Heart left ventricle (tissue), 16 donors: ENCODE measurements around the gene PCDHA9. TPM values are rescaled to one million over a fixed set of nuclear protein-coding genes. Genes with fewer than 3 reads are reported as not detected.

Experiments
- ATAC-seq, 4 donors: fragments of 200-7000 bp; cut with Tn5 transposase; one replicate each; pipeline ENCODE4 v1.9.1; 2020 to 2022; ENCODE audit warnings: moderate library complexity in 4 of 4, mild to moderate bottlenecking in 3 of 4, moderate number of reproducible peaks in 1 of 4
- DNase-seq, 5 donors: peaks; one replicate each; pipeline ENCODE4 v3.0.0-alpha.2; 2020
- H3K27ac ChIP-seq, 12 donors: fragments of 200-600 bp; sonication (generic) in 4 of 12; one replicate each; pipeline versions ENCODE4 v1.5.0 to v1.8.0; 2016 to 2022; ENCODE audit warnings: mild to moderate bottlenecking in 2 of 12
- H3K27me3 ChIP-seq, 9 donors: fragments of 200-600 bp; sonication (generic) in 2 of 9; one replicate each; pipeline versions ENCODE4 v1.5.1 to v1.8.0; 2016 to 2022; ENCODE audit warnings: mild to moderate bottlenecking in 3 of 9
- H3K36me3 ChIP-seq, 9 donors: fragments of 200-600 bp; sonication (generic) in 2 of 9; one replicate each; pipeline versions ENCODE4 v1.5.0 to v1.8.0; 2018 to 2022; ENCODE audit warnings: mild to moderate bottlenecking in 2 of 9
- H3K4me1 ChIP-seq, 12 donors: fragments of 200-600 bp; sonication (generic) in 4 of 12; one replicate each; pipeline versions ENCODE4 v1.5.0 to v1.8.0; 2016 to 2022; ENCODE audit warnings: mild to moderate bottlenecking in 3 of 12
- H3K4me3 ChIP-seq, 12 donors: fragments of 200-600 bp; sonication (generic) in 4 of 12; one replicate each; pipeline versions ENCODE4 v1.5.0 to v1.8.0; 2017 to 2022; ENCODE audit warnings: mild to moderate bottlenecking in 9 of 12, moderate library complexity in 4 of 12
- H3K9me3 ChIP-seq, 12 donors: fragments of 200-600 bp; sonication (generic) in 4 of 12; one replicate each; pipeline versions ENCODE4 v1.5.0 to v1.8.0; 2016 to 2022; ENCODE audit warnings: mild to moderate bottlenecking in 1 of 12
- POLR2A ChIP-seq, 2 donors: fragments of 450-650 bp; IDR thresholded peaks; one replicate each; pipeline ENCODE4 v1.6.1; 2017; ENCODE audit warnings: antibody characterized with exemption in 2 of 2, mild to moderate bottlenecking in 2 of 2, moderate library complexity in 2 of 2
- WGBS, 4 donors: extraction: QIAGEN DNeasy Blood & Tissue Kit in 2 of 4; methylation state at CpG; one replicate each; pipeline versions ENCODE4 v1.1.5 to v1.1.7; 2013 to 2018; 5-methylcytosine and 5-hydroxymethylcytosine counted together
- intact Hi-C, 10 donors: fragments of 100-400 bp; cut with DNase I; formaldehyde crosslinking; loops; one replicate each; pipeline versions ENCODE4 v1.11.1 to v1.14.2; 2022
- polyA plus RNA-seq, 2 donors: library from polyadenylated mRNA; stranded (reverse); fragments of 200-250 nt; gene quantifications; one replicate each; pipeline ENCODE4 v1.2.3, GENCODE V29; 2013
- total RNA-seq, 9 donors: library from RNA; depleted of rRNA in 2 of 9; stranded (reverse); fragments of >200 nt in 2 of 9; fragmentation: NEBNext Ultra II Directional in 3 of 9; extraction: Animal tissue kit (Norgen Biotek cat#: 25700) in 3 of 9; gene quantifications; one replicate each; pipeline versions ENCODE4 v1.1.0 to v1.2.4, GENCODE V29; 2016 to 2023
- TF ChIP-seq, protein P1 (sequence below), 12 donors: fragments of 200-600 bp; sonication (generic) in 4 of 12; IDR thresholded peaks; one replicate each; pipeline versions ENCODE4 v1.5.0 to v1.8.0; 2018 to 2022; ENCODE audit warnings: antibody characterized with exemption in 12 of 12, mild to moderate bottlenecking in 5 of 12
- donor health status: ischemic (EF 13 %, LVEDD 7.1; RV severe dilation, severe dysfunction).
- donor health status: healthy with polysubstance abuse.
- donor health status: DM: no; HTN: yes; CAD: no.
- donor health status: DM: no; HTN: no; CAD: no.
- donor health status: ischemic (EF 25% LVEDD 6.9; RV normal size, moderate dysfunction).
- donor health status: ischemic (EF 25% LVEDD 5.7; RV mildly dilated, moderate dysfunction).
- donor health status: healthy.
- donor health status: DM: yes; HTN: yes; CAD: no.
- donor health status: ischemic (EF 35%, LVEDD 5.7; RV mildly dilated, moderate dysfunction).
- donor health status: nonischemic (EF 11% LVEDD 7.7; RV severe dilation, severe dysfunction).
- donor health status: DM: yes; HTN: yes; CAD: no.
- donor health status: PGD.
- donor health status: ischemic (EF 29% LVEDD 5.4; RV normal size, mild dysfunction).
- donor health status: nonischemic (EF 23%, LVEDD 6.1; RV moderate dilation, normal function).

Gene PCDHA9
- total and polyA plus RNA-seq, 11 donors = 0.07 to 0.15 (median 0.08) TPM; not detected in 8

DNA sequence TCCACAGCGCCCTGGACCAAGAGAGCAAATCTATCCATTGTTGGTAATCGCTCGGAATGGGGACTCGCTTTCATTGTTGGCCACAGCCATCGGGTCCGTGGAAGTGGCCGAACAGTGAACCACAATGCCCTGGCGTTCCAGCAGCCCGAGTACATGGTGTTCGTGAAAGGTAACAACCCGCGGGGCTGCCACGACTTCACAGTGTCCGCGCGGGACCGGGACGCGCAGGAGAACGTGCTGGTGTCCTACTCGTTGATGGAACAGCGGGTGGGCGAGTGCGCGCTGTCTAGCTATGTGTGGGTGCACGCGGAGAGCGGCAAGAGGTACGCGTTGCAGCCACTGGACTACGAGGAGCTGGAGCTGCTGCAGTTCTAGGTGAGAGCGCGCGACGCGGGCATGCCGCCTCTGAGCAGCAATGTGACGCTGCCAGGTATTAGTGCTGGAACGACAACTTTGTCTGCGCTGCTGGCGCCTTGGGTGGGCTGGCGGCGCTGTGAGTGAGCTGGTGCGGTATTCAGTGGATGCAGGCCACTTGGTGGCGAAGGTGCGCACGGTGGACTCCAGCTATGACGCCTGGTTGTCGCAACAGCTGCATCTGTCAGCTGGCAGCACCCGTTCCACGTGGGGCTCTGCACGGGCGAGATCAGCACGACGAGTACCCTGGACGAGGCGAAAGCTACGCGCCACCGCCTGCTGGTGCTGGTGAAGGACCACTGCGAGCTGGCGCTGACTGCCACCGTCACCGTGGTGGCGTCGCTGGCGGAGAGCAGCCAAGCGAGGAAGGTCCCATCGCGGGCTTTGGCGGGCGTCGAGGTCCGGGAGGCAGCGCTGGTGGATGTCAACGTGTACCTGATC, 14.5 kb downstream of the PCDHA9 start:
- 33 to 51% (median 46%) methylated on average over 58 to 76 of the region's 76 CpGs for WGBS, 4 donors
- ATAC-seq = no peak
- Histone ChIP-seq H3K27ac (no peak overlapping the region), H3K36me3 (no peaks in the 10 kb centered on the region), H3K27me3 (peaks cover 0 to 64% (median 4%) of the 10 kb centered on the region in 9 donors), H3K9me3 (peaks cover 0 to 36% (median 16%) of the 10 kb centered on the region in 12 donors), H3K4me3 (no peak overlapping the region), H3K4me1 (no peaks in the 10 kb centered on the region)
- TF ChIP-seq, protein P1, sequence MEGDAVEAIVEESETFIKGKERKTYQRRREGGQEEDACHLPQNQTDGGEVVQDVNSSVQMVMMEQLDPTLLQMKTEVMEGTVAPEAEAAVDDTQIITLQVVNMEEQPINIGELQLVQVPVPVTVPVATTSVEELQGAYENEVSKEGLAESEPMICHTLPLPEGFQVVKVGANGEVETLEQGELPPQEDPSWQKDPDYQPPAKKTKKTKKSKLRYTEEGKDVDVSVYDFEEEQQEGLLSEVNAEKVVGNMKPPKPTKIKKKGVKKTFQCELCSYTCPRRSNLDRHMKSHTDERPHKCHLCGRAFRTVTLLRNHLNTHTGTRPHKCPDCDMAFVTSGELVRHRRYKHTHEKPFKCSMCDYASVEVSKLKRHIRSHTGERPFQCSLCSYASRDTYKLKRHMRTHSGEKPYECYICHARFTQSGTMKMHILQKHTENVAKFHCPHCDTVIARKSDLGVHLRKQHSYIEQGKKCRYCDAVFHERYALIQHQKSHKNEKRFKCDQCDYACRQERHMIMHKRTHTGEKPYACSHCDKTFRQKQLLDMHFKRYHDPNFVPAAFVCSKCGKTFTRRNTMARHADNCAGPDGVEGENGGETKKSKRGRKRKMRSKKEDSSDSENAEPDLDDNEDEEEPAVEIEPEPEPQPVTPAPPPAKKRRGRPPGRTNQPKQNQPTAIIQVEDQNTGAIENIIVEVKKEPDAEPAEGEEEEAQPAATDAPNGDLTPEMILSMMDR (IDR thresholded peaks at IDR 0.05) = no peak
- TF ChIP-seq POLR2A (IDR thresholded peaks at IDR 0.05) = no peak
- DNase-seq = peak in 1 of 5 donors; percentile 44
- intact Hi-C loops = loop anchor here in 1 of 10 donors (10.0 kb wide), 1 partner anchor 182 kb away; no protein-coding TSS in a partner anchor

DNA sequence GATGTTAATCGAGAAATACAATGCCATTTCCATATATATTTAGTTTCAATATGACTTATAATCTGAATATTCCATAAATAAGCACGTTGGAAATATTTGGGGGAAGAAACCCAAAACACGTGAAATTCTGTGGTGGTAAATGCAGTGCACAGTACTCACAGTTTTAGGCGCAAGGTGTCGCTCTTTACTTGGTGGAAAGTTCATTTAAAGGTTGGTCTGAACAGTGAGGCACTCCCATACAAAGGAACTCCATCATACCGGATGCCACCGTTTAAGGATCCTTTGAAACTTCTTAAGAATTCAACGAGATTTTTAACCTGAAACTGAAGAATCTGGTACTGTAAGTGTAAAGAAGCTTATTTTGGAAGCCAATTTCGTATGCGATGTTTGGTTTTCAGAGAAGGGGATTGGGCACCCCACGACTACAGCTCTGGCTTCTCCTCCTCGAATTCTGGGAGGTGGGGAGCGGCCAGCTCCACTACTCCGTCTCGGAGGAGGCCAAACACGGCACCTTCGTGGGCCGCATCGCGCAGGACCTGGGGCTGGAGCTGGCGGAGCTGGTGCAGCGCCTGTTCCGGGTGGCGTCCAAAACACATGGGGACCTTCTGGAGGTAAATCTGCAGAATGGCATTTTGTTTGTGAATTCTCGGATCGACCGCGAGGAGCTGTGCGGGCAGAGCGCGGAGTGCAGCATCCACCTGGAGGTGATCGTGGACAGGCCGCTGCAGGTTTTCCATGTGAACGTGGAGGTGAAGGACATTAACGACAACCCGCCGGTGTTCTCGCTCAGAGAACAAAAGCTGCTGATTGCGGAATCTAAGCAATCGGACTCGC, 20.8 kb downstream of the PCDHA9 start, which contains the start of gene PCDHA11:
Gene PCDHA11 (plus strand): TSS at position 237 of the 834 bp plus-strand sequence. CDS start 147 bp downstream, at position 384.
- Histone ChIP-seq H3K27ac (no peak within 1 kb of the TSS), H3K27me3 (peaks cover 0 to 77% (median 11%) of the 10 kb centered on the region in 9 donors)

DNA sequence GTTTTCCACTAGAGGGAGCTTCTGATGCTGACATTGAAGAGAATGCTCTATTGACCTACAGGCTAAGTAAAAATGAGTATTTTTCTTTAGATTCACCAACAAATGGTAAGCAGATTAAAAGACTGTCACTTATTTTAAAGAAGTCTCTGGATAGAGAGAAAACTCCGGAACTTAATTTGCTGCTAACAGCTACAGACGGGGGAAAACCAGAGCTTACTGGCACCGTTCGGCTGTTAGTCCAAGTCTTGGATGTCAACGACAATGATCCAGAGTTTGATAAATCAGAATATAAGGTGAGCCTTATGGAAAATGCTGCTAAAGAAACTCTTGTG, 21.3 kb downstream of the PCDHA9 start:
- no peak overlapping the region for H3K4me3 ChIP-seq
- peaks cover 0 to 30% (median 15%) of the 10 kb centered on the region in 12 donors for H3K9me3 ChIP-seq
- H3K4me1 ChIP-seq = no peaks in the 10 kb centered on the region
- peaks cover 0 to 81% (median 13%) of the 10 kb centered on the region in 9 donors for H3K27me3 ChIP-seq
- no peak for TF ChIP-seq POLR2A (IDR thresholded peaks at IDR 0.05)
- TF ChIP-seq, protein P1 (IDR thresholded peaks at IDR 0.05) = peak in 2 of 12 donors; percentile 7 to 18
- whole genome bisulfite sequencing, 4 donors = 50 to 57% (median 52%) methylated on average over 5 of the region's 5 CpGs
- H3K36me3 ChIP-seq = no peaks in the 10 kb centered on the region
- intact Hi-C loops = loop anchor here in 2 of 10 donors (5.0 to 10.0 kb wide), 2 partner anchors 173 to 175 kb away; no protein-coding TSS in a partner anchor
- no peak overlapping the region for H3K27ac ChIP-seq
- DNase-seq (no peak), ATAC-seq (no peak)

More for the DNA sequence above, 20.8 kb downstream of the PCDHA9 start, which contains the start of gene PCDHA11:
- H3K4me3 ChIP-seq = peak within 1 kb of the TSS in 2 of 12 donors; percentile 8 to 16
- H3K9me3 ChIP-seq = peaks cover 0 to 31% (median 16%) of the 10 kb centered on the region in 12 donors
- H3K4me1 ChIP-seq = no peaks in the 10 kb centered on the region
- ATAC-seq (no peak), DNase-seq (no peak)
- TF ChIP-seq, protein P1 (IDR thresholded peaks at IDR 0.05) = peak in 2 of 12 donors; percentile 19 to 29
- TF ChIP-seq POLR2A (IDR thresholded peaks at IDR 0.05) = no peak
- 12 to 22% (median 15%) methylated on average over 41 of the region's 41 CpGs for WGBS, 4 donors
- no peaks in the 10 kb centered on the region for H3K36me3 ChIP-seq
- intact Hi-C loops = loop anchor here in 2 of 10 donors (5.0 to 10.0 kb wide), 2 partner anchors 173 to 176 kb away; no protein-coding TSS in a partner anchor
